ENCODE measurements around the gene MERTK.
"Not testable (repeated sequence)": the region's sequence is repeated elsewhere in the genome, so short reads cannot be mapped to it uniquely, and the experiment has no call there.

MERTK gene

GRCh38 chr2:112035786-112036185 lies 137.4 kb downstream of the MERTK start:
- TF ChIP-seq CTCF (IDR thresholded peaks at IDR 0.05) = no peak
- intact Hi-C loops (cut with DNase I; ENCODE audit: low total_unique reads) = no loop called here
- no peaks in the 10 kb centered on the region for H3K9me3 ChIP-seq
- no peak for DNase-seq
- no peak overlapping the region for H3K4me3 ChIP-seq
- H3K4me1 ChIP-seq = peaks cover 0 to 30% (median 18%) of the 10 kb centered on the region in 4 donors
- H3K27me3 ChIP-seq = no peaks in the 10 kb centered on the region
- H3K27ac ChIP-seq = no peak overlapping the region
- H3K36me3 ChIP-seq = no peaks in the 10 kb centered on the region

- H3K27ac ChIP-seq; DNase-seq; H3K36me3 ChIP-seq; H3K4me3 ChIP-seq; H3K4me1 ChIP-seq; H3K27me3 ChIP-seq; H3K9me3 ChIP-seq; intact Hi-C loops (cut with DNase I; ENCODE audit: low total_unique reads): not testable (repeated sequence)
Measured at GRCh38 chr2:112039556-112039955, 141.1 kb downstream of the MERTK start.

GRCh38 chr2:112040066-112040465 lies 141.7 kb downstream of the MERTK start:
- not testable (repeated sequence) for H3K27me3 ChIP-seq, H3K9me3 ChIP-seq, H3K27ac ChIP-seq, H3K4me3 ChIP-seq, H3K4me1 ChIP-seq, DNase-seq, H3K36me3 ChIP-seq
- intact Hi-C loops (cut with DNase I; ENCODE audit: low total_unique reads) = loop anchor here (10.0 kb wide), 1 partner anchor 55 kb away; no protein-coding TSS in a partner anchor

GRCh38 chr2:112041460-112041859 lies 143.1 kb downstream of the MERTK start:
- intact Hi-C loops (cut with DNase I; ENCODE audit: low total_unique reads) = loop anchor here (10.0 kb wide), 1 partner anchor 57 kb away; no protein-coding TSS in a partner anchor
- not testable (repeated sequence) for H3K36me3 ChIP-seq, H3K4me3 ChIP-seq, H3K9me3 ChIP-seq, DNase-seq, H3K4me1 ChIP-seq, H3K27me3 ChIP-seq, H3K27ac ChIP-seq

DNA sequence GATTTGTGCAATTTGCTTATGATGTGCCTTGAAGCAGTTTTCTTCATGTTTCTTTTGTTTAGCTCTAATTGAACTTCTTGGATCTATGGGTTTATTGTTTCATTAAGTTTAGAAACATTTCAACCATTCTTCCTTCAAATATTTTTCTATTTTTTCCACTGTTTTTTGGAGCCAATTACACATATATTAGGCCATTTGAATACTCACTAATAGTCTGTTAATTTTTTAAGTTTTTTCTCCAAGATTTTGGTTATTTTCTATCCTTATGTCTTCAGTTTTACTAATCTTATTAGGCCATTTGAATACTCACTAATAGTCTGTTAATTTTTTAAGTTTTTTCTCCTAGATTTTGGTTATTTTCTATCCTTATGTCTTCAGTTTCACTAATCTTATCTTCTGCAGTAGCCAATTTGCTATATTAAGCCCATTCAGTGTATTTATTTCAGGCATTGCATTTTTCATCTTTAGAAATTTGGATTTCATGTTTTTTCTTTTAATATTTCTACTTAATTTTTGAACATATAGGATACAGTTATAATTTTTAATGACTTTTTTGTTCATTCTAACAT lies 147.1 kb downstream of the MERTK start:
- Histone ChIP-seq H3K27ac (no peak overlapping the region), H3K27me3 (no peaks in the 10 kb centered on the region), H3K9me3 (no peaks in the 10 kb centered on the region), H3K4me1 (peaks cover 0 to 4% (median 0%) of the 10 kb centered on the region in 4 donors), H3K4me3 (no peak overlapping the region), H3K36me3 (no peaks in the 10 kb centered on the region)
- DNase-seq = no peak
- no peak for TF ChIP-seq CTCF (IDR thresholded peaks at IDR 0.05)
- intact Hi-C loops (cut with DNase I; ENCODE audit: low total_unique reads) = loop anchor here (5.0 to 10.0 kb wide), 2 partner anchors 61 to 148 kb away; partner anchors contain the start of gene MERTK

GRCh38 chr2:112046231-112046630 lies 147.8 kb downstream of the MERTK start:
- Histone ChIP-seq H3K27ac (no peak overlapping the region), H3K4me1 (peaks cover 0 to 4% (median 0%) of the 10 kb centered on the region in 4 donors), H3K4me3 (no peak overlapping the region), H3K36me3 (no peaks in the 10 kb centered on the region), H3K27me3 (no peaks in the 10 kb centered on the region), H3K9me3 (no peaks in the 10 kb centered on the region)
- intact Hi-C loops (cut with DNase I; ENCODE audit: low total_unique reads) = loop anchor here (5.0 to 10.0 kb wide), 2 partner anchors 61 to 149 kb away; partner anchors contain the start of gene MERTK
- DNase-seq = no peak
- TF ChIP-seq CTCF (IDR thresholded peaks at IDR 0.05) = no peak

GRCh38 chr2:112047537-112048235 lies 149.3 kb downstream of the MERTK start:
- H3K27ac ChIP-seq = peak overlapping the region in 1 of 2 donors; percentile 16
- intact Hi-C loops (cut with DNase I; ENCODE audit: low total_unique reads) = loop anchor here (5.0 to 10.0 kb wide), 2 partner anchors 63 to 150 kb away; partner anchors contain the start of gene MERTK
- TF ChIP-seq CTCF (IDR thresholded peaks at IDR 0.05) = no peak
- no peaks in the 10 kb centered on the region for H3K36me3 ChIP-seq
- no peak overlapping the region for H3K4me3 ChIP-seq
- H3K4me1 ChIP-seq = peaks cover 0 to 4% (median 0%) of the 10 kb centered on the region in 4 donors
- no peaks in the 10 kb centered on the region for H3K9me3 ChIP-seq
- no peak for DNase-seq
- no peaks in the 10 kb centered on the region for H3K27me3 ChIP-seq

All from tibial artery (tissue), 4 donors.